HepG2 (cell line): Measurements from ENCODE around the gene CRNKL1. TPM values are rescaled to one million over a fixed set of nuclear protein-coding genes. Genes with fewer than 3 reads are reported as not detected.

ENCODE experiments used
- CBX5 ChIP-seq: sonication (generic); formaldehyde crosslinking; IDR thresholded peaks from 2 replicates; pipeline ENCODE4 v1.4.0; 2020; ENCODE audit warnings: missing genetic modification reagents, borderline replicate concordance
- KLF12 ChIP-seq: sonication (generic); formaldehyde crosslinking; IDR thresholded peaks from 2 replicates; pipeline ENCODE4 v1.4.0; 2020; ENCODE audit warnings: missing genetic modification reagents, borderline replicate concordance
- MYC ChIP-seq: sonication (generic); formaldehyde crosslinking; IDR thresholded peaks from 2 replicates; pipeline ENCODE4 v1.9.0; 2021; ENCODE audit warnings: missing genetic modification reagents, borderline replicate concordance
- TRAFD1 ChIP-seq: sonication (generic); formaldehyde crosslinking; IDR thresholded peaks from 2 replicates; pipeline ENCODE4 v1.5.1; 2020; ENCODE audit warnings: missing genetic modification reagents, mild to moderate bottlenecking, borderline replicate concordance
- U2AF1 ChIP-seq: fragments of 200-400 bp; formaldehyde crosslinking; optimal IDR thresholded peaks from 2 replicates; pipeline ENCODE3; 2017; ENCODE audit warnings: mild to moderate bottlenecking, low read depth, low read length
- ZNF382 ChIP-seq: sonication (generic); formaldehyde crosslinking; IDR thresholded peaks from 2 replicates; pipeline ENCODE4 v1.5.0; 2020; ENCODE audit warnings: missing genetic modification reagents, mild to moderate bottlenecking, borderline replicate concordance
- ZNF646 ChIP-seq: sonication (generic); formaldehyde crosslinking; IDR thresholded peaks from 2 replicates; pipeline ENCODE4 v1.9.0; 2021; ENCODE audit warnings: mild to moderate bottlenecking, missing genetic modification reagents
- ZNF713 ChIP-seq: sonication (generic); formaldehyde crosslinking; IDR thresholded peaks from 2 replicates; pipeline ENCODE4 v1.4.0; 2020; ENCODE audit warnings: mild to moderate bottlenecking, missing genetic modification reagents
- ZSCAN21 ChIP-seq: sonication (generic); formaldehyde crosslinking; IDR thresholded peaks from 2 replicates; pipeline ENCODE4 v1.8.0; 2022; ENCODE audit warnings: mild to moderate bottlenecking, missing genetic modification reagents, moderate library complexity, borderline replicate concordance
- polyA plus RNA-seq, 8 experiments: library from polyadenylated mRNA; depleted of rRNA in 3 of 8; stranded (reverse) in 7 of 8; unstranded in 1 of 8; fragments of >200 nt; fragmentation: Illumina TruSeq in 4 of 8; extraction: Trizol in 4 of 8; gene quantifications; 2 replicates each; pipeline versions ENCODE4 v1.2.1 to v1.2.3, GENCODE V29; 2011 to 2016; ENCODE audit warnings: low read depth in 4 of 8, missing spikeins in 1 of 8, mixed read lengths in 1 of 8; ENCODE audit not compliant: insufficient read depth in 1 of 8
- total RNA-seq, 5 experiments: library from RNA; depleted of rRNA; stranded (reverse); fragments of >200 nt; fragmentation: Illumina TruSeq; extraction: Trizol; gene quantifications; 2 replicates each; pipeline ENCODE4 v1.2.3, GENCODE V29; 2016; ENCODE audit warnings: low read depth in 1 of 5
- TF ChIP-seq, protein P1 (sequence below), 2 experiments: sonication (generic) in 1 of 2; formaldehyde crosslinking in 1 of 2; IDR thresholded peaks; 2 replicates each; pipeline versions ENCODE4 v1.5.1 to v1.6.1; 2011 to 2020; ENCODE audit warnings: borderline replicate concordance in 1 of 2, low read depth in 1 of 2, low read length in 1 of 2, mild to moderate bottlenecking in 1 of 2, missing genetic modification reagents in 1 of 2, moderate library complexity in 1 of 2
- TF ChIP-seq, protein P2 (sequence below): sonication (generic); formaldehyde crosslinking; IDR thresholded peaks from 2 replicates; pipeline ENCODE4 v1.4.0; 2020; ENCODE audit warnings: missing genetic modification reagents
- TF ChIP-seq, protein P3 (sequence below): sonication (generic); formaldehyde crosslinking; IDR thresholded peaks from 2 replicates; pipeline ENCODE4 v1.9.0; 2021; ENCODE audit warnings: missing genetic modification reagents, borderline replicate concordance

CRNKL1 gene
- total and polyA plus RNA-seq, 2 of the 13 experiments (the other 11 are each of a cell fraction or from before 2014, with no cell fraction given): 12.3 to 64.5 TPM

GRCh38 chr20:20002101-20002998 is 49.9 kb downstream of the CRNKL1 start (continued):
- TF ChIP-seq, protein P1, sequence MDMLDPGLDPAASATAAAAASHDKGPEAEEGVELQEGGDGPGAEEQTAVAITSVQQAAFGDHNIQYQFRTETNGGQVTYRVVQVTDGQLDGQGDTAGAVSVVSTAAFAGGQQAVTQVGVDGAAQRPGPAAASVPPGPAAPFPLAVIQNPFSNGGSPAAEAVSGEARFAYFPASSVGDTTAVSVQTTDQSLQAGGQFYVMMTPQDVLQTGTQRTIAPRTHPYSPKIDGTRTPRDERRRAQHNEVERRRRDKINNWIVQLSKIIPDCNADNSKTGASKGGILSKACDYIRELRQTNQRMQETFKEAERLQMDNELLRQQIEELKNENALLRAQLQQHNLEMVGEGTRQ (IDR thresholded peaks at IDR 0.05; ENCODE audit: low read depth, low read length): no peak
- TF ChIP-seq, protein P1 (CRISPR knock-in tag; IDR thresholded peaks at IDR 0.05; ENCODE audit: borderline replicate concordance): no peak; the same call in 1 of the 2 replicates
- TF ChIP-seq U2AF1 (no peak), ZSCAN21 (no peak), CBX5 (CRISPR knock-in tag) (peak; percentile 63), KLF12 (CRISPR knock-in tag) (peak; percentile 17; the same call in 1 of the 2 replicates), ZNF646 (no peak), MYC (CRISPR knock-in tag) (no peak; the same call in 1 of the 2 replicates), ZNF382 (CRISPR knock-in tag) (no peak), ZNF713 (CRISPR knock-in tag) (no peak), TRAFD1 (CRISPR knock-in tag) (no peak)
- TF ChIP-seq, protein P2, sequence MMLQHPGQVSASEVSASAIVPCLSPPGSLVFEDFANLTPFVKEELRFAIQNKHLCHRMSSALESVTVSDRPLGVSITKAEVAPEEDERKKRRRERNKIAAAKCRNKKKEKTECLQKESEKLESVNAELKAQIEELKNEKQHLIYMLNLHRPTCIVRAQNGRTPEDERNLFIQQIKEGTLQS: no peak
- TF ChIP-seq, protein P3, sequence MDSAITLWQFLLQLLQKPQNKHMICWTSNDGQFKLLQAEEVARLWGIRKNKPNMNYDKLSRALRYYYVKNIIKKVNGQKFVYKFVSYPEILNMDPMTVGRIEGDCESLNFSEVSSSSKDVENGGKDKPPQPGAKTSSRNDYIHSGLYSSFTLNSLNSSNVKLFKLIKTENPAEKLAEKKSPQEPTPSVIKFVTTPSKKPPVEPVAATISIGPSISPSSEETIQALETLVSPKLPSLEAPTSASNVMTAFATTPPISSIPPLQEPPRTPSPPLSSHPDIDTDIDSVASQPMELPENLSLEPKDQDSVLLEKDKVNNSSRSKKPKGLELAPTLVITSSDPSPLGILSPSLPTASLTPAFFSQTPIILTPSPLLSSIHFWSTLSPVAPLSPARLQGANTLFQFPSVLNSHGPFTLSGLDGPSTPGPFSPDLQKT: no peak
